Limb (tissue), 2 donors: ENCODE measurements around the gene SLC7A7.
"Not testable (repeated sequence)": the region's sequence is repeated elsewhere in the genome, so short reads cannot be mapped to it uniquely, and the experiment has no call there.

Source experiments
- DNase-seq, 2 donors: peaks; one replicate each; pipeline ENCODE4 v3.0.0-alpha.2; 2016; ENCODE audit errors: extremely low spot score in 2 of 2

The SLC7A7 gene

DNA sequence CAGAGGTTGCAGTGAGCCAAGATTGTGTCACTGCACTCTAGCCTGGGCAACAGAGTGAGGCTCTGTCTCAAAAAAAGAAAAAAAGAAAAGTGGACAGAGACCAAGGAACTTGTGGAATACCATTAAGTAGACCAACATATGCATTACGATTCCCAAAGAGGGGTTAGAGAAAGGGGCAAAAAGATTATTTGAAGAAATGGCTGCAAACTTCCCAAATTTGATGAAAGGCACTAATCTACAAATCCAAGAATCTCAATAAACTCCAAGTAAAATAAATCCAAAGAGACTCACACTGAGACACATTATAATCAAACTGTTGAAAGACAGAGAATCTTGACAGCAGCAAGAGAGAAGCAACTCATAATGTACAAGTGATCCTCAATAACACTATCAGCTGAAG is 53.5 kb downstream of the SLC7A7 start:
- DNase-seq: no peak

- DNase-seq: not testable (repeated sequence)
These were observed 57.1 kb downstream of the SLC7A7 start for GRCh38 chr14:22757972-22758650.

DNA sequence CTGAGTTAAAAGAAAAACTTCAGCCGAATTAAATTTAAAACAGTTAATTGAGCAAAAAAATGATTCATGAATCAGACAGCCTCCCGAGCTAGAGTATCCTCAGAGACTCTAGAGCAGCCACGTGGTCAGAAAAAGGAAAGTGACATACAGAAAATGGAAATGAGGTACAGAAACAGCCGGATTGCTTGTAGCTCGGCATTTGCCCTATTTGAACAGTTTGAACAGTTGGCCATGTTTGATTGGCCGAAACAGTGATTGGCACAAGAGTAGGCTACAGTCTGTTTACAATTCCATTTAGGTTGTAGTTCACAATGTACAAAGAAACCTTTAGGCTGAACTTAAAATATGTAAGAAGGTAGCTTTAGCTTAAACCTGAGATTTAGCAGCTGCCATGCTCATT is 61.6 kb downstream of the SLC7A7 start:
- DNase-seq: no peak

DNA sequence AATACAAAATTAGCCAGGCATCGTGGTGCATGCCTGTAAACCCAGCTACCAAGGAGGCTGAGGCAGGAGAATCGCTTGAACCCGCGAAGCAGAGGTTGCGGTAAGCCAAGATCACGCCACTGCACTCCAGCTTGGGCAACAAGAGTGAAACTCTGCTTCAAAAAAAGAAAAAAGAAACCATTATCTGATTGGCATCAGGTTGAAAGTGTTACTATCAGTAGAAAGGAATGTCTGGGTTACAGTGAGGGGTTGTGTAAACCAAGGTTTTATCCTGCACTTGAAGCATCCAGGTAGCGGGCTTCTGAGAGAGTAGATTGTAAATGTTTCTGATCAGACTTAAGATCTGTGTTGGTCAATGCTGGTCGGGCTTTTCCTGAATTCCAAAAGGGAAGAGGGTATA is 62.8 kb downstream of the SLC7A7 start:
- DNase-seq: no peak

GRCh38 chr14:22748631-22749068 is 66.6 kb downstream of the SLC7A7 start:
- DNase-seq: no peak

GRCh38 chr14:22748206-22748605 is 67.0 kb downstream of the SLC7A7 start:
- DNase-seq: no peak

GRCh38 chr14:22747769-22748168 is 67.5 kb downstream of the SLC7A7 start:
- DNase-seq: no peak

GRCh38 chr14:22740020-22740419 is 75.2 kb downstream of the SLC7A7 start:
- no peak for DNase-seq

GRCh38 chr14:22739423-22739822 is 75.8 kb downstream of the SLC7A7 start:
- no peak for DNase-seq

GRCh38 chr14:22737052-22737451 is 78.2 kb downstream of the SLC7A7 start:
- DNase-seq: no peak

- not testable (repeated sequence) for DNase-seq
These were observed 78.9 kb downstream of the SLC7A7 start for GRCh38 chr14:22736384-22736783.

GRCh38 chr14:22735096-22735495 is 80.1 kb downstream of the SLC7A7 start:
- DNase-seq: no peak

DNA sequence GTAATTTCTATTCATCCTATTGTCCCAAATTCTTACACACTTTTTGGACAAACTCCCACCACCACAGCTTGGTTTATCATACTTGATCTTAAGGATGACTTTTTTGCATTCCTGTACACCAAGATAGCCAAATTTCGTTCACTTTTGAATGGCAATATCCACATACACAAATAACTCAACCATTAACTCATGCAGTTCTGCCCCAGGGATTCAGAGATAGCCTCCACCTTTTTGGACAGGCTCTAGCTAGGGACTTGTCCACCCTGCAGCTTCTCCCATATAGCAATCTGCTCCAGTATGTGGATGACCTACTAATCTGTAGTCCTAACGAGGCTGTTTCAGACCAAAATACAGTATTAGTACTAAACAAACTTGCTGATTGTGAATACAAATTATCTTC is 81.4 kb downstream of the SLC7A7 start:
- DNase-seq: no peak

DNA sequence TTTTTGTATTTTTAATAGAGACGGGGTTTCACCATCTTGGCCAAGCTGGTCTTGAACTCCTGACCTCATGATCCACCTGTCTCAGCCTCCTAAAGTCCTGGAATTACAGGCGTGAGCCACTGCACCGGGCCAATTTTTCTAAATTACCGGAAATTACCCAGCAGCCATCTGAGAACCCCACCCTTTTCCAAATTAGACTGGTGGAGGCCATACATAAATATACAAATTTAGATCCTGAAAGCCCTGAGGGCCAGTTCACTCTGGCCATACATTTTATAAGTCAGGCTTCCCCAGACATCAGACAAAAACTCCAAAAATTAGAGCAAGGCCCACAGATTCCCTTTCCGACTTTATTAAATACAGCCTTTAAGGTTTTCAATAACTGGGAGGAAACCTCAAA is 83.2 kb downstream of the SLC7A7 start:
- DNase-seq: not testable (repeated sequence)

- no peak for DNase-seq
These were observed 89.2 kb downstream of the SLC7A7 start for GRCh38 chr14:22726012-22726411.

DNA sequence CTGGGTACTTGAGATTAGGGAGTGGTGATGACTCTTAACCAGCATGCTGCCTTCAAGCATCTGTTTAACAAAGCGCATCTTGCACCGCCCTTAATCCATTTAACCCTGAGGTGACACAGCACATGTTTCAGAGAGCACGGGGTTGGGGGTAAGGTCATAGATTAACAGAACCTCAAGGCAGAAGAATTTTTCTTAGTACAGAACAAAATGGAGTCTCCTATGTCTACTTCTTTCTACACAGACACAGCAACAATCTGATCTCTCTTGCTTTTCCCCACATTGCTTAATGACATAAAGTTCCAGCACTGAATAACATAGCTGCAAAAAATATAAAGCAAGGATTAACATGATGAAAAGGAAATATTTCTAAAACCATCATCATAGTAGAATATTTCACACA is 89.9 kb downstream of the SLC7A7 start:
- DNase-seq: not testable (repeated sequence)

DNA sequence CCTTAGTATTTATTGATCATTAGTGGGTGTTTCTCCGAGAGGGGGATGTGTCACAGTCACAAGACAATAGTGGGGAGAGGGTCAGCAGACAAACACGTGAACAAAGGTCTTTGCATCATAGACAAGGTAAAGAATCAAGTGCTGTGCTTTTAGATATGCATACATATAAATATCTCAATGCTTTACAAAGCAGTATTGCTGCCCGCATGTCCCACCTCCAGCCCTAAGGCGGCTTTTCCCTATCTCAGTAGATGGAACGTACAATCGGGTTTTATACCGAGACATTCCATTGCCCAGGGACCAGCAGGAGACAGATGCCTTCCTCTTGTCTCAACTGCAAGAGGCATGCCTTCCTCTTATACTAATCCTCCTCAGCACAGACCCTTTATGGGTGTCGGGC is 90.4 kb downstream of the SLC7A7 start:
- DNase-seq: not testable (repeated sequence)

DNA sequence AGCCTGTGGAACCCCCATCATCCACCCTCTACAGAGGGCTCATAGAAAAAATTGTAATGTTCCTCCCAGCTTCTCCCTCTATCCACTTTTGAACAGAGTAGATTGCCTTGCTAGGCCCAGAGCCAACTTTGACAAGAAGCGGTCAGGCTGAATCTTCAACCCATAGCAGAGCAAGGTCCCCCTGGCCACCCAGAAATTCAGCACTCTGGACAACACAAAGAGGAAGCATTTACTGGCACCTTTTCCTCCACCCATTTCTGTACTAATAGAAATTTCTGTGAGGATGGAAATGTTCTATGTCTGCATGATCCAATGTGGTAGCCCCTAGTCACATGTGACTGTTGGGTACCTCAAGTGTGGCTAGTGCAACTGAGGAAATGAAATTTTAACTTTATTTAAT is 91.4 kb downstream of the SLC7A7 start:
- DNase-seq: no peak
